Stimulated activated CD8-positive, alpha-beta memory T cell treated with anti-CD3 and anti-CD28 coated beads, Interleukin-4, amount 100 ng/mL, for 48 hours (primary cell): Measurements from ENCODE around the gene PRMT9.
A peak's percentile ranks its signal among the peaks of the same experiment; 100 is the strongest.

Source experiments
- DNase-seq: peaks from one replicate; pipeline ENCODE4 v3.0.0-alpha.2; 2020

The PRMT9 gene

GRCh38 chr4:147678796-147679549 lies 5.0 kb downstream of the PRMT9 start:
- peak; percentile 46 for DNase-seq

GRCh38 chr4:147678106-147678505 lies 5.9 kb downstream of the PRMT9 start:
- DNase-seq = no peak

- DNase-seq = no peak
Measured at GRCh38 chr4:147674496-147674895, 9.5 kb downstream of the PRMT9 start.

- DNase-seq = no peak
Measured at GRCh38 chr4:147674073-147674472, 9.9 kb downstream of the PRMT9 start.

GRCh38 chr4:147658501-147658900 lies 25.5 kb downstream of the PRMT9 start:
- no peak for DNase-seq

- DNase-seq = no peak
Measured at GRCh38 chr4:147655639-147656038, 28.3 kb downstream of the PRMT9 start.

GRCh38 chr4:147651563-147651962 lies 32.4 kb downstream of the PRMT9 start:
- DNase-seq = no peak

- no peak for DNase-seq
Measured at GRCh38 chr4:147648656-147649055, 35.3 kb downstream of the PRMT9 start.

- DNase-seq = no peak
Measured at GRCh38 chr4:147645099-147645498, 38.9 kb downstream of the PRMT9 start.

GRCh38 chr4:147644471-147644870 lies 39.5 kb downstream of the PRMT9 start:
- no peak for DNase-seq

- no peak for DNase-seq
Measured at GRCh38 chr4:147643616-147644015, 40.3 kb downstream of the PRMT9 start.

- DNase-seq = no peak
Measured at GRCh38 chr4:147640331-147640730, 43.6 kb downstream of the PRMT9 start.

GRCh38 chr4:147639388-147639787 lies 44.6 kb downstream of the PRMT9 start:
- no peak for DNase-seq

- DNase-seq = no peak
Measured at GRCh38 chr4:147638942-147639341, 45.0 kb downstream of the PRMT9 start.

GRCh38 chr4:147638365-147638764 lies 45.6 kb downstream of the PRMT9 start:
- no peak for DNase-seq

GRCh38 chr4:147635348-147635747 lies 48.6 kb downstream of the PRMT9 start:
- no peak for DNase-seq

GRCh38 chr4:147633643-147634042 lies 50.3 kb downstream of the PRMT9 start:
- no peak for DNase-seq

- no peak for DNase-seq
Measured at GRCh38 chr4:147633113-147633512, 50.9 kb downstream of the PRMT9 start.

GRCh38 chr4:147629783-147630730 lies 53.9 kb downstream of the PRMT9 start:
- DNase-seq = no peak

- DNase-seq = no peak
Measured at GRCh38 chr4:147628415-147628814, 55.5 kb downstream of the PRMT9 start.

- no peak for DNase-seq
Measured at GRCh38 chr4:147626903-147627302, 57.1 kb downstream of the PRMT9 start.

- DNase-seq = no peak
Measured at GRCh38 chr4:147625733-147626132, 58.2 kb downstream of the PRMT9 start.

- DNase-seq = no peak
Measured at GRCh38 chr4:147620315-147620714, 63.6 kb downstream of the PRMT9 start.
